Activated CD4-positive, alpha-beta T cell treated with anti-CD3 and anti-CD28 coated beads, Interleukin-2, Interleukin-4, amounts not matched to agents 100 ng/mL and 50 ng/mL, durations not matched to agents 16 hours and 8 hours (primary cell): ENCODE results near the gene DNAH14.
A peak's percentile ranks its signal among the peaks of the same experiment; 100 is the strongest.
"Not testable (repeated sequence)": the region's sequence is repeated elsewhere in the genome, so short reads cannot be mapped to it uniquely, and the experiment has no call there.

Experiments
- DNase-seq: peaks from one replicate; pipeline ENCODE4 v3.0.0-alpha.2; 2020; ENCODE audit warnings: low spot score

DNAH14 gene

DNA sequence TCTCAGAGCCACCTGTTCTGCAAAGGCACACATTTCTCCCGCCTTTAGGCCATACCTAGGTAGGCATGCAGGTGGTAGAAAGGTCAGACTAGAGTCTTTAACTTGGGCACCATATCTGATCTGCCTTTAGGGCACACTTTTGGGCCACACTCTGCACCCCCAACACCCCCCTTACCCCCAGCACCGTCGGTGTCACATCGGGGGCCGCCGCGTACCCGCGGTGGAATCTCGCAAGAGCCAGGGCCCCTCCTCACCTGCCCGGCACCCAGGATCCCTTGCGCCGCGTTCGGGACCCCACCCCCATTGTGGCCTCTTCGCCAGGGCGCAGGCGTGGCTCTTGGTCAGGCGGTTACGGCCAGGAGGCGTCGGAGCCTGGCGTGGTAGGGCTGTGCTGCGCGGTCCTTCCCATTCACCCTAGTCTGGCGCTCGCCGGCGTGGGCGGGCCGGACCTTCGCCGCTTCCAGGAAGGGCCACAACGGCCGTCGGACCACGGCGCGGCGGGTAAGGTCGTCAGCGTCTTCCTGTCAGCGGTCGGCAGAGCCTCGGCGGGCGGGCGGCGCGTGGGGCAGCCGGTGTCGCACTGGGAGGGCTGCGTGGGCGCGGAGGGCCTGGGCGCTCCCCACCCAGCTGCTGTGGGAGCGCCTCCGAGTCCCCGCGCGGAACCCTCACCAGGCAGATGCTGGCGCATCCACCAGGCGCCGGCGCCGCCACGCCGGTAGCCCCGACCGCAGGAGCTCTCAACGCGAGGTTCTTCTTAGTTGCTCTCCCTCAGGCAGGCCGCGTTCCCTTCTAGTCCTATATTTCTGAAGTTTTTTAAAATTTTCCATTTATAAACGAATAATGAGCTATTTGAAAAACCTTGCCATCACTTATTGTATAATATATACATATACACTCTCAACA, at the start of gene DNAH14:
Gene DNAH14 (plus strand): TSS at position 341 of the 903 bp plus-strand sequence. CDS start 23,028 bp downstream, outside the sequence.
- DNase-seq: peak; percentile 12

DNA sequence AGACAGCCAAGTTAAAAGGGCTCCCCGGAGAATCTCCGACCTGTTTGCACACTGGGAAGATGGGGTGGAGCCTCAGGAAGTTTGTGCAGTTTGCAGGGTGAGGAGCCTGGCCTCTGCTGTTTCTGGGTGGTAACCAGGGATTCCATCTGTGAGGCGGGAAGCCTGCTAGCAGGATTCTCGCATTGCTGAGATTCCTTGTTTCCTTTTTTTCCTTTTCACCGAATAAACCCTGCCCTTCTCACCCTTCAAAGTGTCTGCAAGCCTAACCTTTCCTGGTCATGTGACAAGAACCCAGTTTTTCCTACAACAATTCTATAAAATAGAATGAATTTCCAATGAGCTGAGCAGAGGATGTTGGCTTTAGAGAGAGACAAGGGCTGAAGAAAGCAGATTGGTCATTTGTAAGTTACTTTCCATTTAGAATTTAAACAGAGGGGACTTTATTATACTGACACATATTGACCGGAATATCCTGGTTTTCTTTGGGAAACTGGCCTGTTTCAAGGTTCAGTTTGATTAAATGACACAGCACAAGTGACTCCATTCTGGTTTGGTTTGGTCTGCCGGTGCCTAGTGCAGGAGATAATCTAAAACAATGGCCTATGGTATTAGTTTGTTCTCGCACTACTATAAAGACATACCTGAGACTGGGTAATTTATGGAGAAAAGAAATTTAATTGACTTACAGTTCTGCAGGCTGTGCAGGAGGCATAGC, 48.7 kb upstream of the DNAH14 start:
- DNase-seq: no peak

DNA sequence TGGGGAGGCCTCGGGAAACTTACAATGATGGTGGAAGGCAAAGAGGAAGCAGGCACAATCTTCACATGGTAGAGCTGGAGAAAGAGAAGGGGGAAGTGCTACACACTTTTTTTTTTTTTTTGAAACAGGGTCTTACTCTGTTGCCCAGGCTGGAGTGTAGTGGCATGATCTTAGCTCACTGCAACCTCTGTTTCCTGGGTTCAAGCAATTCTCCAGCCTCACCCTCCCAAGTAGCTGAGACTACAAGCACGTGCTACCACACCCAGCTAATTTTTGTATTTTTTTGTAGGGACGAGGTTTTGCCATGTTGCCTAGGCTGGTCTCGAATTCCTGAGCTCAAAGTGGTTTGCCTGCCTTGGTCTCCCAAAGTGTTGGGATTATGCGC, 48.2 kb upstream of the DNAH14 start:
- not testable (repeated sequence) for DNase-seq

DNA sequence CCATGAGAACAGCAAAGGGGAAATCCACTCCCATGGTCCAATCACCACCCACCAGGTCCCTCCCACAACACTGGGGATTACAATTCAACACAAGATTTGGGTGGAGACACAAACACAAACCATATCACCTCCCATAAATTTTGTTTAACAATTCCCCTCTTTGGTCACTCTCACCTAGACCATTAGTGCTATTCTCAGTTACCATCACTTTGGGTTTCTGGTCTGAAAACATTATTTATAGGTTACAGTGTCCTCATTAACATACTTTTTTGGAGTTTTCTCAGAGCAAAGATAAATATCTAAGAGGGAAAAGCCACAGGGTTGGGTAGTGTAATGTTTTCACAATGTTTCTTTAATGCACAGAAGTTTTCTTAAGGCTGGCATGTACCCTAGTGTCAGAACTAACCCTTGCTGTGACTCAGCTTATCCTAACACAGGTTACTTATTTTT, 47.7 kb upstream of the DNAH14 start:
- no peak for DNase-seq

DNA sequence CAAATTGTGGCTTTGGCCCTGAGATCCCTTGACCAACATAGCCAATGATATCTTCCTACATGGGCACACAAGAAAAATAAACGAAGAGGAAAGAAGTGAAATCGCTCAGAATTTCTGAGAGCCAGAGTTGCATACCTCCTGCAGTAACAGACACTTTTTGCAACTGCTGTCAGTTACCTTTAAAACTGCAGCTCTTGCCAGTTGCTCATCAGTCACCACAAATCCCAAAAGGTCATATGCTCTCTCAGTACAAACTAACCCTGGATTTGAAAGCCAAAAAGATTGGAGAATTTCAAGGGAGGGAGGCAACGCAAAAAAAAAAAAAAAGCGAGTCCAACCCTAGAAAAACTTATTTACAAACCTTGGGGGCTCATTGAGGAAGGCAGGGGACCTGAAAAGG, 47.2 kb upstream of the DNAH14 start:
- DNase-seq: no peak

DNA sequence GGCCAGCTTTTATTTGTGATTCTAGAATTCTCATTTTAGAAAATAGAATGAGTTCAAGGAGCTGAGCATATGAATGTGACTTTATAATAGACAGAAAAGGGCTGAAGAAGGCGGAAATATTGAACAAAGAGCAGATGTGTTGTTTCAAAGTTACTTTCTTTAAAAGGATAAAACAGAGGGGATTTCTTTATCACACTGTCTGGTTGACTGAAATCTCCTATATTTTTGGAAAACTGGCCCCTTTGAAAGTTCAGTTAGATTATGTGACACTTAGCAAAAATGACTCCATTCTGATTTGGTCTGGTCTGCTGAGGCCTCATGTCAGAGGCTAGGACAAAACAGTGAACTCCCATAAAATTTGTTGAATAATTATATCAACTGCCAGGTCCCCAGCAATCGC, 46.4 kb upstream of the DNAH14 start:
- DNase-seq: no peak

DNA sequence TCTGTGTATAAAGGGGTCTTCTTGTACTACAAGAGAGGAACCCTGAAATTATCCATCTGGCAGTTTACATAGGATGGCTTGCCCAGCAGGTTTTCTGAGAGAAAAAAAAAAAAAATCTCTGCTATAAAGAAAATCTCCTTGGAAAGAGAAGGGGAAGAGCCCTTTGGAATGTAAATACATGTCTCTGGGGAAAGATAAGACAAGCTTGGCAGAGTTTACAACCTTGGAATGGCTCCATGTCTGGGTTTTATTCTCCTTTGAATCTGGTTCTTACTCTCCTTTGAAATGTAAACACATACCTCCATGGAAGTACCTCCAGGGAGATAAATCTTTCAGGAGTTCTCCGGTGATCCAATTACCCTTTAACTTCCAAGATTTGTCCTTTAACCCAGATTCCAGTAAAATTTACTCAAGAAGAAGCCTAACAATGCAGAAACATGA, 45.1 kb upstream of the DNAH14 start:
- no peak for DNase-seq

DNA sequence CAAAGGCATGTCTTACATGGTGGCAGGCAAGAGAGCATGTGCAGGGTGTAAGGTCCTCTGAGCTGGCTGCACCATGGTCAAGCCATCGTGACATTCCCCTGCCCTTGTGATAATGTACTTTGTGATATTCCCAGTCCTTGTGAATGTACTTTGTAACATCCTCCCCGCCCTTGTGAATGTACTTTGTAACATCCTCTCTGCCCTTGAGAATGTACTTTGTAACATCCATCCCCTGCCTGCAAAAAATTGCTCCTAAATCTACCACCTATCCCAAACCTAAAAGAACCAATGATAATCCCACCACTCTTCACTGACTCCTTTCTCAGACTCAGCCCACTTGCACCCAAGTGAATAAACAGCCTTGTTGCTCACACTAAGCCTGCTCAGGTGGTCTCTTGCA, 44.1 kb upstream of the DNAH14 start:
- DNase-seq: not testable (repeated sequence)

DNA sequence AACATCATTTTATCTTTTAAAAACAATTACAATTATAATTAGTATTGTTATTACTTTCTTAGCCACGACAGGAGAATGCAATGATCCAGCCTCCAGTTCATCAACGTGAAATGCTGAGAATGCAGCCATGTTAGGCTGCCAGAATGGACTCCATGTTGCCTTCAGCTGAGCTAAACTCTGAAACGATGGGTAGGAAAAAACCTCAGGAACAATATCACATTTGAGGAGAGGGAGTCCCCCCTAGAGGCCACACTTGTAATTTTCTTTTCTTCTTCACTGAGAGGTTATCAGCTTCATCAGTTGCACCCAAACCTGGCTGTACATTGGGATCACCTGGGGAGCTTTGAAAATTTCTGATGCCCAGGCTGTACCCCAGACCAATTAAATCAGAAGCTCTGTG, 34.6 kb upstream of the DNAH14 start:
- no peak for DNase-seq

DNA sequence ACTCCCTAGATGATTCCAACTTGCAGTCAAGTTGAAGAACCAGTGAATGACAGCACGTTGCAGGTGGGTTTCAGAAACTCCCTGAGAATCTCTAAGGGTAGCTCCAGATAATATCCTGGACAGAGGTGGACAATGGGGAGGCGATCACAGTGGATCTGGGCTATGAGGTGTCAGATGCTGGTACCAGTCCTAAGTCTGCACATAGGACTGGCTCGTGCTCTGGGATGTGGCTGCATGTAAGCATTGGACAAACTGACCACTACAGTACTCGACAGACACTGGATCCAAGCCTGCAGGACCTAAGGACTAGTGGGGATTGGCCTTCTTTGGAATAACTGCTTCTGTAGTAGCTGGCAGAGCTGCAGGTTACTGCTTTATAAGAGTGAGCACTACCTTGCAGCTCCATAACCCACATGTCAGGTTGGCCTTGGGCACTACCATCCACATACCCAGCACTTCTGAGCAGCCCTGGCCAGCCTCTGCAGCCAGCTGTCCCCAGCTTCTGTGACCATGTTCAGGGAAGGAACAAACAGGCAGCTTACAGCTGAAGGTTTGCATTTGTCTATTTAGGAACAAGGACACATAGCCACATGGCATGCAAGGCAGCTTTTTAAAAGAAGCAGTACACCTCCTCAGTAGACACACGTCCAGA, 33.2 kb upstream of the DNAH14 start:
- no peak for DNase-seq

DNA sequence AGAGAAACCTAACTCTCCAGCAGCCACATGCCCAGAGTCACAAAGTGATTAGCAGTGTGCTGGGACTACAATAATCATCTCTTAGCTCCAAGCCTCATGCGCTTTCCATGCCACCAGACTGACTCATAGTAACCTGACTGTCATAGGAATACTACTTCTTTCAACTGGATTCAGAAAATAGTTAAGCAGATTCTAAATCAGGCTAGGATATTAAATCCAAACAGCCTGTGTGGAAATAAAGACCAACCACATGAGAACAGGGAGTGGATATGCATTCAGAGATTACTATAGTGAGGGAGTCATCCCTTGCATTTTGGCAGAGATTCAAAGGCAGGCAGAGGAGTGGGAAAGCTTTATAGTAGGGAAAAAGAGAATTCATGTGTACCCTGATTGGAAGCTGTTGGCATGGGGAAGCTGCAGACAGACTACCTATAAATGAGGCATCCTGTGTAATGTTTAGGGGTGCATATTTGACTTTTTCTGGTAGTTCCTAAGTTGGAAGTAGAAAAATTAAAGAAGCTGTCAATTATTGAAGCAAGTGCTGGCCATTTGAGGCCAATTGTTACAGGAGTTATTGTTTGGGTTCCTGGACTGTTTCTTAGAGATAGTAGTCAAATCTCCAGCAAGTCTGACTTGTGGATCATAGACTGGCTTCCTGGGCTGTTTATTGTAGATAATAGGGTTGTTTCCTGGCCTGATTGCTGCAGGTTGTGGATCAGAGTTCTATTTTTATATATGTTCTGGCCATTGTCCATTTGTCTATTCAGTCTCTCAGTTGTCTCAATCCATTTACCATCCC, 31.7 kb upstream of the DNAH14 start:
- DNase-seq: no peak

DNA sequence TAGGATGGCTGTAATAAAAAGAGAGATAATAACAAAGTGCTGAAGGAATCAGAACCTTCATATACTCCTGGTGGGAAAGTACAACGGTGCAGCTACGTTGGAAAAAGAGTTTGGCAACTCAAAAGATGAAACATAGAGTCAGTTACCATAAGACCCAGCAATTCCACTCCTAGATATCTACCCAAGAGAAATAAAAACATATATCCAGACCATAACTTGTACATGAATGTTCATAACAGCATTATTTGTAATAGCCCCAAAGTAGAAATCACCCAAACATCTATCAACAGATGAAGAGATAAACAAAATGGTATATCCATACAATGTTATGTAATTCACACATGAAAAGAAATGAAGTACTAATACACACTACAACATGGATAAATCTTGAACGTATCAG, 30.5 kb upstream of the DNAH14 start:
- DNase-seq: no peak

DNA sequence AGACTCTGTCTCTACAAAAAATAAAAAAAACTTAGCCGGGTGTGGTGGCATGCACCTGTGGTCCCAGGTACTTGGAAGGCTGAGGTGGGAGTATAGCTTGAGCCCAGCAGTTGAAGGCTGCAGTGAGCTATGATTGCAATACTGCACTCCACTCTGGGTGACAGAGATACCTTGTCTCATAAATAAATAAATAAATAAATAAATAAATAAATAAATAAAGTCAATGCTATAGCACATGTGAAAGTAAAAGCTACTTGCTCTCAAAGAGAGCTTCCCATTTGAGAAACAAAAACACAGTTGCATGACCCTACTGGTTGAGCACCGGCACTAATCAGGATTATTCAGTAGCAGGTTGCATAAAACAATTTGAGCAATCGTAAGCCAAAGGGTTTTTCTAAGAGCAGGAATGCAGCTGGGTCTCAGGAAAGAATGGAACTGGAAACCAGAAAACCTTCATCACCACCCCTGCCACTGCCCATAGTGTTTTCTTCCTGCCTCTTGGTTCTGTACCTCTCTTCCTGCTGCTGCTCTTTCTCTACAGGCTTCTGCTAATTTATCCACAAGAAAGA, 29.3 kb upstream of the DNAH14 start:
- no peak for DNase-seq

DNA sequence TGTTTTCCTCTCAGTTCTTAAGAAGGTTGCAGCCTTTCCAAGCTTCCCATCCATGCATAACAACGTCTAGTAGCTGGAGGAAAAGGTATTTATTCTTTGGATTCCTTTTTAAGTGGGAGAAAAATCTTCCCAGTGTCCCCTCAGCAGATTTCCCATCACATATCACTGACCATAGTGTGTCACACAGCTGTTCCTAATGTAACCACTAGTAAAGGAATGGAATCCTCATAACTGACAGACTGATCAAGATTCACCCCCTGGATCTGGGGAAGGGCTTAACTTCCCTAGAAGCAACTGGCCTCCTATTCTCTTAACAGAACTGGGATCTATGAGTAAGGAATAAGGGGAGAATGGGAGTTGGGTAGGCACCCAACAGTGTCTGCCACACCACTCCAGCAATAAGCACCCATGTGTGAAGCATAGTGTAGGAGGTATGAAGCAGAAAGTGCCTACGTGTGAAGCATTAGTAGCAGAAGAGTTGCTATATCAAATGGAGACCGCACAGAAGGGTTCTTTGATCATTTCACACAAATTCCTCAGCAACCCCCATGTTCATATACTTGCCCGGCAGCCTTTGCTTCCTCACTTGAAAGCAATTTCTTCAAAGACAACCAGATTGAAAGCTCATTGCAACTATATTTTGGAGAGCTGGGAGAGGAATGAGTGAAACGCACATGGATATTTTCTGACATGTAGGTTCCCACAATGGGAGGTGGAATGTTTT, 28.2 kb upstream of the DNAH14 start:
- DNase-seq: no peak

DNA sequence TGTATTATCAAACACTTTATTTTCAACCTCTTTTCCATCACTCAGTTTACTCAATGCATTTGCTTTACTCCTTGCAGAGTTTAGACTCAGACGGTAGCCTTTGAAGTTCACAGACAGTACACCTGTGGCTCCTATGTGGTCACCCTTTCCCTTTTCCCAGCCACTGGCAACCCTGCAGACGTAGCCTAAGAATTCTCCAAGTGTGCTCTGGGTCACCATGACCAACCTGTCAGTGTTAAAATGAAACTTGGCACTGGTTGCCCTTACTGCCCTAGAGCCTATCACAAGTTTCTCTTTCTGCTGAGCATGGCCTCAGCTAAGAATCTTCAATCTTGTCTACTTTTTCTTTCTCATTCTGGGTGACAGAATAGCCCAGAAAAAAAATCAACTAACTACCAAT, 25.5 kb upstream of the DNAH14 start:
- no peak for DNase-seq

DNA sequence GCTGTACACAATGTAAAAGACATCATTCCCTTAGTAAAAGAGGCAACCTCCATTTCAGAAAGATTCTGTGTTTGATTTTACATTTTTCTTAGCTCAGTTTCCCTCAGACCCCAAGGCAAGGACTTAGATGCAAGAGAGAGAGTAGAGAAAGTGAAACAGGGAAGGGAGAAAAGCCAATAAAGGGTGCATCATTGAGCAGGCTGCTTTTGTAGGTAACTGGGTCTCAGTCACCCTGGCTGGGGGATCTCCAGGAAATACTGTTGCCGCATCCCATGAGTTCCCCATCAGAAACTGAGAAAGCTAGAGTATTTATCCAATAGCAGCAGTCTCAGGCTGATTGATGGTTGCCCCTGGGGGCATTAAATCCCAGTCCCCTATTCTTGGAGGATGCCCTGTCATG, 23.1 kb upstream of the DNAH14 start:
- no peak for DNase-seq

DNA sequence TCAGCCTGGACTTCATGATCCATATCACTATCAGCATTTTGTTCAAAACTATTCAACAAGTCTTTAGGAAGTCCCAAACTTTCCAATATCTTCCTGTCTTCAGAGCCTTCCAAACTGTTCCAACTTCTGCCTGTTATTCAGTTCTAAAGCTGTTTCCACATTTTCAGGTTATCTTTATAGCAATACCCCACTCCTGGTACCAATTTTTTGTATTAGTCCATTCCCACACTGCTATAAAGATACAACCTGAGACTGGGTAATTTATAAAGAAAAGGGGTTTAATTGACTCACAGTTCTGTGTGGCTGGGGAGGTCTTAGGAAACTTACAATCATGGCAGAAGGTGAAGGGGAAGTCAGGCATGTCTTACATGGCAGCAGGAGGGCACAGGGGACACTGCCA, 18.3 kb upstream of the DNAH14 start:
- no peak for DNase-seq

DNA sequence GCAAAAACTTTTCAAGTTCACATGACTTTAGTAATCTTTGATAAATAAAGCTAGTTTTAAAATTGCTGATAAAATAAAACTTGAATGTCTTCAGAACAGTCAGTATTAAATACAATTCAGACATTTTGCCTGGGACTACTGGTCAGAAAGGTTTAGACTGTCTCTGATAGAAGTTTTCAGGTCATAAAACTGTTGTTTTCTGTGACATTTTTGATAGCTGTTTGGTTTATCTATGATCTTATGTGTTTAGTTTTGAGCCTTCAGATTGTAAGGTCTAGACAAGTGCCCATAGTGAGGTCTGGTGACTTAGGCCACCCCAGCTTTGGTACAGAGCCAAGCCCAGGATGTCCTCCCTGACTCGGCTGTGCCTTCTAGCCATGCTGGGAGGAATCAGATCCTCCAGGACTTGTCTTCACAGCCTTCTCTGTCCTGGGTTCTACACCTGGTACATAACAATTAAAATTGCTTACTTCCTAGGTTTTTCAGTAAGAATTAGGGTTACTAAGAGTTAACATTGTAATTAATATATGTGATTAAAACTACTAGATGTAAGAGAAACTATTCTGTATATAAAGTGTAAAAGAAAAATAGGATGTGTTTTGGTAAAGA, 15.1 kb upstream of the DNAH14 start:
- DNase-seq: no peak

DNA sequence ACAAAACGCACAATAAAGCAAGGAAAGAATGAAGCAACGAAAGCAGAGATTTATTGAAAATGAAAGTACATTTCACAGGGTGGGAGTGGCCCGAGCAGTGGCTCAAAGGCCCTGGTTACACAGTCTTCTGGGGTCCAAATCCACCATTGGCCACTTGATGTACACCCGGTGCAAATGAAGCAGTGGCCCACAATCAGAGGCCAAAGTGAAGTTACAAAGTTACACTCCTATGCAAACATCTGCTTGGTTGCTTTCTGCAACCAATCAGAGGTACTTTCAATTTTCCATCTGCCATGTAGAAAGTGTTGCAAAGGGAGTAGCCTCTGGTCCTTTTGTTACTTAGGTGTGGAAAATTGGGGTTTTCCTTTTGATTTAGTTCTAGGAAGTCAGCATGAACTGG, 10.0 kb upstream of the DNAH14 start:
- DNase-seq: no peak

DNA sequence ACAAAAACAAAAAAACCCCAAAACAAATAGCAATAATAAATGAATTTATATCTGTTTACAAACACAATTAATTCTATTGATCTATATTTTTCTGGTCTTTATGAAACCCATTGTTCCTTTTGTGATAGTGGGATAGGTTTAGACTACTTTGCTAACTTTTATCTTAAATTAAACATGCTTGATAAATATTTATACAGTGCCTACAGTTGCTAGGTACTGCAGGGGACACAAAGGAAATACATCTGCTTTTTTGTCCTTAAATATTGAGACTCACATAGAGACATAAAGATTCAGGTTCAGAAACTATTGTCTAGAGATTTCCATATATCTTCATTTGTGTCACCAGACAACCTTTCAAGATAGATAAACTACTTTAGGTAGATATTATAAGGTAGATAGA, 8.5 kb upstream of the DNAH14 start:
- DNase-seq: no peak
